GDM1 (cell line): ENCODE data around the gene DRC7.
"Not testable (repeated sequence)": the region's sequence is repeated elsewhere in the genome, so short reads cannot be mapped to it uniquely, and the experiment has no call there.

Experiments used
- DNase-seq: peaks from one replicate; lab custom pipeline; 2025; lab: John Stamatoyannopoulos, UW

Gene DRC7

GRCh38 chr16:57762365-57763040, 67.9 kb downstream of the DRC7 start:
- no peak for DNase-seq

GRCh38 chr16:57763285-57764005, 68.8 kb downstream of the DRC7 start:
- DNase-seq = no peak

- DNase-seq = no peak
These were observed 69.4 kb downstream of the DRC7 start for GRCh38 chr16:57764006-57764340.

GRCh38 chr16:57764341-57765159, 69.9 kb downstream of the DRC7 start:
- no peak for DNase-seq

DNA sequence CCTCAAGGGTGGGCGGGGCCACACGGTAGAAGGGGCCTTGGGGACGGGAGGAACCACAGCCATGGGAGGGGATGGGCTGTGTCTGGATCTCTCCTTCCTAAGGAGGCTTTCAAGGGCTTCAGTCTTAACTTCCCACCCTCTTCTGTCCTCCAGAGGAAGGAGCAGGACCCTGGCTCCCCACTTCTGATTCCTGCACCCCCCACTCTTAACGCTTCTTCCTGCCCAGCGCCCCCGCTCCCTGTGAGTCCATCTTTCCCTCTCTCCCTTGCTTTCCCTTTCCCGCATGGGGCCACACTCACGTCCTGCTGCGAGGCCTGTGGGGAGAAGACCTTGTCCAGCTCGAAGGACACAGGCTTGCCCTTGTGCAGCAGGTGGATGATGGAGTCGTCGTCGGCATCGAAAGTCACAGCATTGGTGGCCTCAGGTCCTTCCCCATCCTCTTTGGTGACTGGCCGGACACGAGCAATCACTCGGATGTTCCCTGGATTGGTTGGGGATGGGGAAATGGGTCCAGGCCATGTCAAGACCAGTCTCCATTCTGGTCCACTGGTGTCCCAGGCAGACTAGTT, 70.6 kb downstream of the DRC7 start:
- DNase-seq = no peak

DNA sequence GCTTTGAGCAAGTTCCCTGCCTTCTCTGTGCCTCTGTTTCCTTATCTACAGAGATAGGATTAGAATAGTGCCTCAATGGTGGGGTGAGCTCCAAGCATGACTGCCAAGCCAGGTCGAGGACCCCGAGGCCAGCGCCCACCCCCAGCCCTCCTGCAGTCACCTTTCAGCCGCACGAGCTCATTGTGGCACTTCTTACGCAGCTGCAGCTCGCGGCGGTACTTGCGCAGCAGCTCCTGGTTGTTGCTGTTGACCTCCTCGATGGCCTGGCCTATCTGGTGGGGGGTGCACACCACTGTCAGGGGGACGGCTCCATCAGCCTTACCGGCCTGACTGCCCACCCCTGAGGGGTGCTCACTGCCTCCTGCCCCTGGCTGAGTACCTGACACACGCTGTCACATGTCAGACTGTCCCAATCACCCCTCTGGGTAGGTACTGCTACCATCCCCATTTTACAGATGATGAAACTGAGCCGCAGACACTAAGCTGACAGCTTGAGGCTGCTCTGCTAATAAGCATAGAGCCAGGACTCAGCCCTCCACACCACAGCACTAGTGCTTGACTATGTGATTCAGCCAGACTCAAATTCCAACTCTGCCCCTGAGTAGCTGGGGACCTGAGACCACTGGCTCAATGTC, 72.2 kb downstream of the DRC7 start:
- no peak for DNase-seq

GRCh38 chr16:57769541-57770145, 75.0 kb downstream of the DRC7 start:
- DNase-seq = no peak

- no peak for DNase-seq
These were observed 75.8 kb downstream of the DRC7 start for GRCh38 chr16:57770361-57770760.

DNA sequence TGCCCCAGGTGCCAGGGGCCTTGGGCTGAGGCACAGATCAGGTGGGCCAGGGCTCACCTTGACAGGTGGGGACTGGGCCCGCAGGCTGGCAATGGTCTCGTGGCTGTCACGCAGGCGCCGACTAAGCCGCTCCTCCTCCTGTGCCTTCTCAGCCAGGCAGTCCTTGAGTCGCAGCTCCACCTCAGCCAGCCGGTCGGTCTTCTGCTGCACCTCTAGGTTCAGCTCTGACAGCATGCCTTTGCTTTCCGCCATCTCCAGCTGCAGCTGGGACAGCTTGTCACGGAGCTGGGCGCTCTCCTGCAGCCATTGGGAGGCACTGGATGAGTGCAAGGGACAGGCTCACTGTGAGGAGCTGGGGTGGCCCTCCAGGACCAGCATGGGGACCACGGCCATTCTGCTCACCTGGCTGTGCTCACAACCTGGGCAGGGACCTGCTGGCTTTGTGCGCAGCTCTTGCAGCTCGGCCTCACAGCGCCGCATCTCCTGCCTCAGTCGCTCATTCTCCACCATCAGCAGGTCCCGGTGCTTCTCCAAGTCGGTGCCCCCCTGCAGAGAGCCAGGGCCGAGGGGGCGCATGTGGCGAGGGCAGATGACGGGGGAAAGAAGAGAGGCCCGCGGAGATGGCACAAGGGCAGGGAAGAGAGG, 76.7 kb downstream of the DRC7 start:
- no peak for DNase-seq

- DNase-seq = no peak
These were observed 78.4 kb downstream of the DRC7 start for GRCh38 chr16:57773019-57773418.

GRCh38 chr16:57773655-57774295, 79.2 kb downstream of the DRC7 start:
- DNase-seq = no peak

DNA sequence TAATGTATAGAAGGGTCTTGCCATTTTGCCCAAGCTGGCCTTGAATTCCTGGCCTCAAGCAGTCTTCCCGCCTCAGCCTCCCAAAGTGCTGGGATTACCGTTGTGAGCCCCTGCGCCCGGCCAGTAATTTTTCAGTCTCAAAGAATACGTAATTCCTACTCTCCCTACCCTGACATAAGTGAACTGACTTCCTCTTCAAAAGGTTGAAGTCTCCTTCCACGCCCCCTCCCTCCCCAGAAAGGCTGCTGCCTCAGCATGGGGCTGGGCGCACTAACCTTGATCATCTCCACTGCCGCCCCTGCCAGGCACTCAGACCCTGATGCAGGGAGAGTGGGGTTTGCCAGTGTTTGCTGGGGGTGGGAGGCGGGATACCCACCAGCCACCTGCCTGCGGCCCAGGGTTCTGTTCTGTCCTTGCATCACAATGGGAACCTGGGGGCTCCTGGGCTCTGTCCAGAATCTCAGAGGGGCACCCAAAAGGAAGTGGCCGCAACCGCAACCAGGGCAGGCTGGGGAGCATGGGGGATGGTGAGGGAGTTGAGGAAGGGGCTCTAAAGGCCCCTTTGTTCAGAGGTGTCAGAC, 80.2 kb downstream of the DRC7 start:
- DNase-seq = no peak

GRCh38 chr16:57775661-57776469, 81.3 kb downstream of the DRC7 start:
- DNase-seq = no peak

DNA sequence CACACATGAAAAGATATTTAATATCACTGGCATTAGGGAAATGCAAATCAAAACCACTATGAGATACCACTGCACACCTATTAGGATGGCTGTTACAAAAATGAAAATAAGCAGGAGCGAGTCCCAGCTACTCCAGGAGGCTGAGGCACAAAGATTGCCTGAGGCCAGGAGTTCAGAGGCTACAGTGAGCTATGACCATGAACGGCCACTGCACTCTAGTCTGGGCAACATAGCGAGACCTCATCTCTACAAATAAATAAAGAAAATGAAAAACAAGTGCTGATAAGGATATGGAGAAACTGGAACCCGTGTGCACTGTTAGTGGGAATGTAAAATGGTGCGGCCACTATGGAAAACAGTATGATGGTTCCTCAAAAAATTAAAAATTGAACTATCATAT, 84.1 kb downstream of the DRC7 start:
- DNase-seq = no peak

DNA sequence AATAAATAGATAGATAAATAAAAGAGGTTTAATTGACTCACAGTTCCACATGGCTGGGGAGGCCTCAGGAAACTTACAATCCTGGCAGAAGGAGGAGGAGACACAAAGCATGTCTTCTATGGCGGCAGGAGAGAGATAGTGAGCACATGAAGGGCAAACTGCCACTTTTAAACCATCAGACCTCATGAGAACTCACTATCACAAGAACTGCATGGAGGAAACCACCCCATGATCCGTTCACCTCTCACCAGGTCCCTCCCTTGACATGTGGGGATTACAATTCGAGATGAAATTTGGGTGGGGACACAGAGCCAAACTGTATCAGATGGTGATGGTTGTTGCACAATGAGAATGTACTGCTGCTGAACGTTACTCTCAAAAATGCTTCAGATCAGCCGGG, 85.2 kb downstream of the DRC7 start:
- not testable (repeated sequence) for DNase-seq

- no peak for DNase-seq
These were observed 86.7 kb downstream of the DRC7 start for GRCh38 chr16:57781349-57781740.
